Raji (cell line): ENCODE data around the gene ADAM12.

Experiments
- POLR2A ChIP-seq: IDR thresholded peaks from 2 replicates; pipeline ENCODE4 v1.6.1; 2011; ENCODE audit warnings: low read depth, low read length, control low read depth; ENCODE audit not compliant: insufficient read depth

Gene ADAM12

GRCh38 chr10:126017961-126018560 lies 370.2 kb downstream of the ADAM12 start:
- no peak for TF ChIP-seq POLR2A

- TF ChIP-seq POLR2A: no peak
Observed at GRCh38 chr10:126016882-126017281, 371.4 kb downstream of the ADAM12 start.

- TF ChIP-seq POLR2A: no peak
Observed at GRCh38 chr10:126016156-126016805, 372.0 kb downstream of the ADAM12 start.

GRCh38 chr10:126015413-126015812 lies 372.9 kb downstream of the ADAM12 start:
- no peak for TF ChIP-seq POLR2A

- TF ChIP-seq POLR2A: no peak
Observed at GRCh38 chr10:126014309-126014708, 374.0 kb downstream of the ADAM12 start.

- TF ChIP-seq POLR2A: no peak
Observed at GRCh38 chr10:126013489-126014281, 374.6 kb downstream of the ADAM12 start.

- TF ChIP-seq POLR2A: no peak
Observed at GRCh38 chr10:126012485-126012884, 375.8 kb downstream of the ADAM12 start.

GRCh38 chr10:126011995-126012394 lies 376.3 kb downstream of the ADAM12 start:
- TF ChIP-seq POLR2A: no peak

GRCh38 chr10:126009650-126010049 lies 378.6 kb downstream of the ADAM12 start:
- no peak for TF ChIP-seq POLR2A

- TF ChIP-seq POLR2A: no peak
Observed at GRCh38 chr10:126006906-126007305, 381.4 kb downstream of the ADAM12 start.

- TF ChIP-seq POLR2A: no peak
Observed at GRCh38 chr10:126006264-126006663, 382.0 kb downstream of the ADAM12 start.

GRCh38 chr10:126004752-126005151 lies 383.5 kb downstream of the ADAM12 start:
- no peak for TF ChIP-seq POLR2A

GRCh38 chr10:126001576-126001975 lies 386.7 kb downstream of the ADAM12 start:
- no peak for TF ChIP-seq POLR2A

GRCh38 chr10:125999694-126000093 lies 388.6 kb downstream of the ADAM12 start:
- no peak for TF ChIP-seq POLR2A

GRCh38 chr10:125997586-125997985 lies 390.7 kb downstream of the ADAM12 start:
- no peak for TF ChIP-seq POLR2A

GRCh38 chr10:125995726-125996304 lies 392.5 kb downstream of the ADAM12 start:
- no peak for TF ChIP-seq POLR2A
